ENCODE data around the gene ELMOD3.

DNA sequence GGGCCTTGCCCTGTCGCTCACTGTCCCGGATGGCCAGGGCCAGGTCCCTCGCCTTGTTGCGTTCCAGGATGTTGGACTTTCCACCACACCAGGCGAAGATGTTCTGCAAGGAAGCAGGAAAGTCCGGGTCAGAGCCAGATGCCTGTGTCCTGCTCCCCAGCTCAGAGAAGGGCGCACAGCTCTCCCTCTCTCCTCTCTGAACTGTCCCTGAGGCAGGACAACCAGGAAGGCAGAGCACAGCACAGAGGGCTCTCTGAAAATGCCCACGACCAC, 44.5 kb downstream of the ELMOD3 start:
- TF ChIP-seq EZH2phosphoT487 (IDR thresholded peaks at IDR 0.05; ENCODE audit: insufficient read depth, low read depth) (no peak), EZH2 (IDR thresholded peaks at IDR 0.05; ENCODE audit: insufficient read depth, poor library complexity, severe bottlenecking) (no peak)

Measured in GM23248 (cell line).